H9 (cell line): ENCODE results near the gene DGKE. TPM values are rescaled to one million over a fixed set of nuclear protein-coding genes. Genes with fewer than 3 reads are reported as not detected.

Source experiments
- DNase-seq: peaks from one replicate; pipeline ENCODE4 v3.0.0-alpha.2; 2017
- H2AFZ ChIP-seq: one replicate; pipeline ENCODE4 v1.6.1; 2013; ENCODE audit warnings: mild to moderate bottlenecking, low read length, control low read depth, moderate library complexity
- H2AK5ac ChIP-seq: 2 replicates; pipeline ENCODE4 v1.6.1; 2013; ENCODE audit warnings: low read length, control low read depth, mixed read lengths; ENCODE audit not compliant: insufficient read length
- H2BK120ac ChIP-seq: one replicate; pipeline ENCODE4 v1.6.1; 2013; ENCODE audit warnings: low read depth, mild to moderate bottlenecking, low read length, control low read depth, inconsistent platforms; ENCODE audit not compliant: poor library complexity, severe bottlenecking
- H2BK12ac ChIP-seq: 2 replicates; pipeline ENCODE4 v1.6.1; 2013; ENCODE audit warnings: low read length, control low read depth, mixed read lengths, low read depth; ENCODE audit not compliant: insufficient read length
- H2BK15ac ChIP-seq: 2 replicates; pipeline ENCODE4 v1.6.1; 2013; ENCODE audit warnings: low read depth, low read length, control low read depth
- H2BK20ac ChIP-seq: one replicate; pipeline ENCODE4 v1.6.1; 2013; ENCODE audit warnings: low read depth, mild to moderate bottlenecking, low read length, control low read depth, inconsistent platforms; ENCODE audit not compliant: poor library complexity, severe bottlenecking
- H2BK5ac ChIP-seq: 2 replicates; pipeline ENCODE4 v1.6.1; 2013; ENCODE audit warnings: low read length, control low read depth, mixed read lengths; ENCODE audit not compliant: insufficient read length
- H3K14ac ChIP-seq: 2 replicates; pipeline ENCODE4 v1.6.1; 2013; ENCODE audit warnings: low read length, control low read depth; ENCODE audit not compliant: insufficient read depth
- H3K18ac ChIP-seq: 2 replicates; pipeline ENCODE4 v1.6.1; 2013; ENCODE audit warnings: low read depth, mild to moderate bottlenecking, mixed read lengths, low read length, control low read depth; ENCODE audit not compliant: insufficient read length
- H3K23ac ChIP-seq: 2 replicates; pipeline ENCODE4 v1.6.1; 2013; ENCODE audit warnings: low read length, control low read depth, mixed read lengths, low read depth; ENCODE audit not compliant: insufficient read length
- H3K23me2 ChIP-seq: 2 replicates; pipeline ENCODE4 v1.6.1; 2013; ENCODE audit warnings: low read depth, mild to moderate bottlenecking, mixed read lengths, low read length, control low read depth; ENCODE audit not compliant: insufficient read length, poor library complexity, severe bottlenecking
- H3K27ac ChIP-seq: 2 replicates; pipeline ENCODE4 v1.5.1; 2013; ENCODE audit warnings: low read length, control low read depth, mixed read lengths, low read depth; ENCODE audit not compliant: insufficient read length
- H3K27me3 ChIP-seq: 2 replicates; pipeline ENCODE4 v1.6.1; 2013; ENCODE audit warnings: low read length, control low read depth, inconsistent platforms; ENCODE audit not compliant: insufficient read depth
- H3K4ac ChIP-seq: 2 replicates; pipeline ENCODE4 v1.6.1; 2013; ENCODE audit warnings: low read depth, mild to moderate bottlenecking, control low read depth, inconsistent platforms, low read length, moderate library complexity
- H3K4me1 ChIP-seq: 2 replicates; pipeline ENCODE4 v1.6.1; 2013; ENCODE audit warnings: low read length, control low read depth, inconsistent platforms; ENCODE audit not compliant: insufficient read depth
- H3K4me2 ChIP-seq: 2 replicates; pipeline ENCODE4 v1.6.1; 2013; ENCODE audit warnings: low read length, control low read depth, mixed read lengths; ENCODE audit not compliant: insufficient read length, insufficient read depth
- H3K56ac ChIP-seq: 2 replicates; pipeline ENCODE4 v1.6.1; 2013; ENCODE audit warnings: low read depth, mild to moderate bottlenecking, mixed read lengths, low read length, control low read depth; ENCODE audit not compliant: insufficient read length
- H3K79me1 ChIP-seq: 2 replicates; pipeline ENCODE4 v1.6.1; 2013; ENCODE audit warnings: low read depth, mild to moderate bottlenecking, moderate library complexity, low read length, control low read depth, inconsistent platforms; ENCODE audit not compliant: insufficient read depth, poor library complexity, severe bottlenecking
- H3K79me2 ChIP-seq: 2 replicates; pipeline ENCODE4 v1.6.1; 2013; ENCODE audit warnings: low read length, control low read depth, inconsistent platforms; ENCODE audit not compliant: insufficient read depth
- H3K9ac ChIP-seq: 2 replicates; pipeline ENCODE4 v1.6.1; 2013; ENCODE audit warnings: low read length, control low read depth, mixed read lengths; ENCODE audit not compliant: insufficient read length; ENCODE audit errors: extremely low read depth
- H3K9me3 ChIP-seq: one replicate; pipeline ENCODE4 v1.6.1; 2013; ENCODE audit warnings: low read depth, low read length, inconsistent platforms; ENCODE audit not compliant: control insufficient read depth
- H3T11ph ChIP-seq: one replicate; pipeline ENCODE4 v1.6.1; 2013; ENCODE audit warnings: mild to moderate bottlenecking, low read length, control low read depth, inconsistent platforms
- H4K20me1 ChIP-seq: one replicate; pipeline ENCODE4 v1.6.1; 2013; ENCODE audit not compliant: control insufficient read depth, insufficient read length, insufficient read depth
- H4K5ac ChIP-seq: 2 replicates; pipeline ENCODE4 v1.6.1; 2013; ENCODE audit warnings: low read depth, mild to moderate bottlenecking, mixed read lengths, low read length, control low read depth; ENCODE audit not compliant: insufficient read length
- H4K8ac ChIP-seq: replicated peaks from 2 replicates; pipeline ENCODE4 v1.6.1; 2013; ENCODE audit warnings: low read length, control low read depth, mixed read lengths, low read depth; ENCODE audit not compliant: insufficient read length
- H4K91ac ChIP-seq: 2 replicates; pipeline ENCODE4 v1.6.1; 2013; ENCODE audit warnings: low read depth, mild to moderate bottlenecking, moderate library complexity, mixed read lengths, low read length, control low read depth; ENCODE audit not compliant: insufficient read length
- H3K27ac Mint-ChIP-seq, 3 experiments: 2 replicates in 2 of 3; 3 replicates in 1 of 3; pipeline ENCODE4 v1.8.0; 2020 to 2021; ENCODE audit warnings: mixed read lengths in 3 of 3, mild to moderate bottlenecking in 1 of 3, moderate library complexity in 1 of 3
- H3K27me3 Mint-ChIP-seq: 2 replicates; pipeline ENCODE4 v1.8.0; 2021; ENCODE audit warnings: low read depth, mild to moderate bottlenecking, moderate library complexity, mixed read lengths
- H3K36me3 Mint-ChIP-seq, 3 experiments: 2 replicates in 2 of 3; 3 replicates in 1 of 3; pipeline ENCODE4 v1.8.0; 2020 to 2021; ENCODE audit warnings: low read depth in 3 of 3, mixed read lengths in 3 of 3; ENCODE audit not compliant: insufficient read depth in 1 of 3
- H3K4me1 Mint-ChIP-seq, 2 experiments: 2 replicates each; pipeline ENCODE4 v1.8.0; 2020; ENCODE audit warnings: mixed read lengths in 2 of 2
- H3K4me3 Mint-ChIP-seq, 2 experiments: 2 replicates in 1 of 2; 3 replicates in 1 of 2; pipeline ENCODE4 v1.8.0; 2020 to 2021; ENCODE audit warnings: mild to moderate bottlenecking in 2 of 2, mixed read lengths in 2 of 2, moderate library complexity in 1 of 2
- H3K9me3 Mint-ChIP-seq, 2 experiments: 2 replicates in 1 of 2; 3 replicates in 1 of 2; pipeline ENCODE4 v1.8.0; 2020; ENCODE audit warnings: mild to moderate bottlenecking in 2 of 2, mixed read lengths in 2 of 2, moderate library complexity in 1 of 2
- total RNA-seq: library from RNA; stranded (reverse); gene quantifications from 2 replicates; pipeline ENCODE4 v1.2.1, GENCODE V29; 2021
- TF ChIP-seq, protein P1 (sequence below): fragments of 200-600 bp; sonication (generic); conservative IDR thresholded peaks from 3 replicates; pipeline ENCODE4 v1.8.0; 2021; ENCODE audit warnings: antibody characterized with exemption, mild to moderate bottlenecking

DGKE gene
- total RNA-seq, 1 experiment from 2014 or later = 4.9 TPM

DNA sequence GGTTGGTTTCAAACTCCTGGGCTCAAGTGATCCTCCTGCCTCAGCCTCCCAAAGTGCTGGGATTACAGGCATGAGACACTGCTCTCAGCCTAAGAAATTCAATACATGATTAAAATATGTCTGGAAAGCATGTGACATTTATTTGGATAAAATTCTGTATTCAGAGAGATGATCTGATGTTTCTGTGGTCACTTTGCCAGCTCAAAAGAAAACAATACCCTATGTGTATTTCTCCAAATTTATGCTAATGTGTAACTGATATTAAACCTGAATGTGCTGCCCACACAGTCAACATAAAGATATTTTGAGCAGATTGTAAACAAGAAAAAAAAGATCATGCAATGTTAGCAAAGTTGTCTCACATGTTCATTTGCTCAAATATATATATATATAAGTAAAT, 16.9 kb upstream of the DGKE start:
- H3K4me2 ChIP-seq = no peak overlapping the region
- no peaks in the 10 kb centered on the region for H3K27me3 ChIP-seq
- no peak overlapping the region for H3K9ac ChIP-seq
- H4K8ac ChIP-seq = no peak overlapping the region
- Mint-ChIP-seq H3K27me3 (no peaks in the 10 kb centered on the region; the same call in 1 of the 2 replicates), H3K4me1 (peaks cover 5 to 16% of the 10 kb centered on the region in 2 experiments), H3K9me3 (no peaks in the 10 kb centered on the region), H3K36me3 (no peaks in the 10 kb centered on the region), H3K4me3 (no peak overlapping the region), H3K27ac (no peak overlapping the region)
- H3K18ac ChIP-seq = no peak overlapping the region
- H3K23me2 ChIP-seq = no peaks in the 10 kb centered on the region
- TF ChIP-seq, protein P1, sequence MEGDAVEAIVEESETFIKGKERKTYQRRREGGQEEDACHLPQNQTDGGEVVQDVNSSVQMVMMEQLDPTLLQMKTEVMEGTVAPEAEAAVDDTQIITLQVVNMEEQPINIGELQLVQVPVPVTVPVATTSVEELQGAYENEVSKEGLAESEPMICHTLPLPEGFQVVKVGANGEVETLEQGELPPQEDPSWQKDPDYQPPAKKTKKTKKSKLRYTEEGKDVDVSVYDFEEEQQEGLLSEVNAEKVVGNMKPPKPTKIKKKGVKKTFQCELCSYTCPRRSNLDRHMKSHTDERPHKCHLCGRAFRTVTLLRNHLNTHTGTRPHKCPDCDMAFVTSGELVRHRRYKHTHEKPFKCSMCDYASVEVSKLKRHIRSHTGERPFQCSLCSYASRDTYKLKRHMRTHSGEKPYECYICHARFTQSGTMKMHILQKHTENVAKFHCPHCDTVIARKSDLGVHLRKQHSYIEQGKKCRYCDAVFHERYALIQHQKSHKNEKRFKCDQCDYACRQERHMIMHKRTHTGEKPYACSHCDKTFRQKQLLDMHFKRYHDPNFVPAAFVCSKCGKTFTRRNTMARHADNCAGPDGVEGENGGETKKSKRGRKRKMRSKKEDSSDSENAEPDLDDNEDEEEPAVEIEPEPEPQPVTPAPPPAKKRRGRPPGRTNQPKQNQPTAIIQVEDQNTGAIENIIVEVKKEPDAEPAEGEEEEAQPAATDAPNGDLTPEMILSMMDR = no peak
- no peak overlapping the region for H2AK5ac ChIP-seq
- no peak overlapping the region for H2BK12ac ChIP-seq
- no peaks in the 10 kb centered on the region for H4K20me1 ChIP-seq
- H2AFZ ChIP-seq = no peak overlapping the region
- no peaks in the 10 kb centered on the region for H3K9me3 ChIP-seq
- H3K79me1 ChIP-seq = no peaks in the 10 kb centered on the region
- H3K14ac ChIP-seq = no peak overlapping the region
- no peak for DNase-seq
- H2BK120ac ChIP-seq = no peak overlapping the region
- H3K79me2 ChIP-seq = no peaks in the 10 kb centered on the region
- no peak overlapping the region for H4K91ac ChIP-seq
- no peak overlapping the region for H2BK15ac ChIP-seq
- H2BK20ac ChIP-seq = no peak overlapping the region
- no peak overlapping the region for H2BK5ac ChIP-seq
- no peak overlapping the region for H3T11ph ChIP-seq
- no peak overlapping the region for H3K4ac ChIP-seq
- no peak overlapping the region for H3K56ac ChIP-seq
- no peak overlapping the region for H4K5ac ChIP-seq
- H3K4me1 ChIP-seq = no peaks in the 10 kb centered on the region
- H3K23ac ChIP-seq = no peak overlapping the region
- no peak overlapping the region for H3K27ac ChIP-seq
